Embryonic facial prominence (tissue), 1 donor: ENCODE data around the gene YJEFN3.

Experiments used
- DNase-seq: peaks from one replicate; pipeline ENCODE4 v3.0.0-alpha.2; 2016; ENCODE audit errors: extremely low spot score

The YJEFN3 gene

GRCh38 chr19:19517235-19517619 is 11.5 kb upstream of the YJEFN3 start:
- no peak for DNase-seq

- no peak for DNase-seq
Measured at GRCh38 chr19:19520989-19521388, 7.7 kb upstream of the YJEFN3 start.

- DNase-seq, result no peak
Measured at GRCh38 chr19:19523177-19523576, 5.5 kb upstream of the YJEFN3 start.

- no peak for DNase-seq
Measured at GRCh38 chr19:19524053-19524452, 4.7 kb upstream of the YJEFN3 start.

GRCh38 chr19:19525611-19526380 is 2.9 kb upstream of the YJEFN3 start:
- no peak for DNase-seq

- no peak for DNase-seq
Measured at GRCh38 chr19:19526581-19527370, 1.9 kb upstream of the YJEFN3 start.

GRCh38 chr19:19527371-19527656 is 1.4 kb upstream of the YJEFN3 start:
- DNase-seq, result no peak

- no peak for DNase-seq
Measured at GRCh38 chr19:19527674-19528625, 761 bp upstream of the YJEFN3 start.

GRCh38 chr19:19529783-19530422 is 1.2 kb downstream of the YJEFN3 start:
- DNase-seq, result no peak

- no peak for DNase-seq
Measured at GRCh38 chr19:19530423-19530804, 1.7 kb downstream of the YJEFN3 start.

GRCh38 chr19:19530889-19531288 is 2.2 kb downstream of the YJEFN3 start:
- DNase-seq, result no peak

- no peak for DNase-seq
Measured at GRCh38 chr19:19531951-19532805, 3.5 kb downstream of the YJEFN3 start.

- DNase-seq, result no peak
Measured at GRCh38 chr19:19532806-19533701, 4.3 kb downstream of the YJEFN3 start.

GRCh38 chr19:19533841-19534240 is 5.1 kb downstream of the YJEFN3 start:
- DNase-seq, result no peak

GRCh38 chr19:19534556-19535265 is 6.0 kb downstream of the YJEFN3 start:
- DNase-seq, result no peak

- DNase-seq, result peak; percentile 4
Measured at GRCh38 chr19:19535311-19536191, 6.8 kb downstream of the YJEFN3 start.

- no peak for DNase-seq
Measured at GRCh38 chr19:19537075-19538048, 8.7 kb downstream of the YJEFN3 start.
